Heart left ventricle (tissue), 13 donors: ENCODE measurements around the gene HOXA9.

Experiments
- POLR2A ChIP-seq, 2 donors: fragments of 450-650 bp; IDR thresholded peaks; one replicate each; pipeline ENCODE4 v1.6.1; 2017; ENCODE audit warnings: antibody characterized with exemption in 2 of 2, mild to moderate bottlenecking in 2 of 2, moderate library complexity in 2 of 2
- TF ChIP-seq, protein P1 (sequence below), 12 donors: fragments of 200-600 bp; sonication (generic) in 4 of 12; IDR thresholded peaks; one replicate each; pipeline versions ENCODE4 v1.5.0 to v1.8.0; 2018 to 2022; ENCODE audit warnings: antibody characterized with exemption in 12 of 12, mild to moderate bottlenecking in 5 of 12
- donor health status: ischemic (EF 13 %, LVEDD 7.1; RV severe dilation, severe dysfunction).
- donor health status: DM: no; HTN: yes; CAD: no.
- donor health status: DM: no; HTN: no; CAD: no.
- donor health status: ischemic (EF 25% LVEDD 6.9; RV normal size, moderate dysfunction).
- donor health status: ischemic (EF 25% LVEDD 5.7; RV mildly dilated, moderate dysfunction).
- donor health status: ischemic (EF 35%, LVEDD 5.7; RV mildly dilated, moderate dysfunction).
- donor health status: nonischemic (EF 11% LVEDD 7.7; RV severe dilation, severe dysfunction).
- donor health status: DM: yes; HTN: yes; CAD: no.
- donor health status: PGD.
- donor health status: ischemic (EF 29% LVEDD 5.4; RV normal size, mild dysfunction).
- donor health status: nonischemic (EF 23%, LVEDD 6.1; RV moderate dilation, normal function).

DNA sequence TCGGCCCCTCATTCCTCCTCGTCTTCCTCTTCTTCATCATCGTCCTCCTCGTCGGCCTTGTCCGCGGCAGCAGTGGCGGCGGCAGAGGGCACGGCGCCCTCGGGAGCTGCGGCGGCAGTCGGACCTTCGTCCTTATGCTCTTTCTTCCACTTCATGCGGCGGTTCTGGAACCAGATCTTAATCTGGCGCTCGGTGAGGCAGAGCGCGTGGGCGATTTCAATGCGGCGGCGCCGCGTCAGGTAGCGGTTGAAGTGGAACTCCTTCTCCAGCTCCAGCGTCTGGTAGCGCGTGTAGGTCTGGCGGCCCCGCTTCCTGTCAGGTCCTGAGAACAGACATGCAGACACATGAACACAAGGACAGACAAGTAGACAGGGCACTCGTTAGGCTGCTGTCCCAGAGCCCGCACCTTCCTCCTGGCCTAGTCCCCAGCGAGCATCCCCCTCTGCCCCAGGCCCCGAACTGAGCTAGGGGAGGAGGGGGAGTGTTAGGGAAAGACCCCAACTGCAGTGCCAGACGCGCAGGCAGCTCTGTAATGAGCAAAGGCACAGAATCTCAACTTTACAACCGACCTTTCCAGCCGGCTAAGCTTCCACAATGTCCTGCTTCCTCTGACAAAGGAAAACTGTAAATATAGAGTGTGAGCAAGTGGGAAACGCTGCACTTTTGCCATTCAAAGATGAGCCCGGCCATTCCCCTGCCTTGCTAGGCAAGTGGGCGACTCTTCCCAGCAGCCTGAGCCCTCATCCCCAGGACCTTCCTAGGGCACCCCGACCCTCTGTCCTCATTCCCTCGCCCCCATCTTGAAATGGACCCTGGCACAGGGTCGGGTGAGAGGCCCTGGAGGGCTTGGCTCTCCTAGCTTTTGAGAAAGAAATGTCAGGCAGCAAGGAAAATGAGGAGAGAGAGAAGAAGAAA lies 10.2 kb downstream of the HOXA9 start:
- TF ChIP-seq, protein P1, sequence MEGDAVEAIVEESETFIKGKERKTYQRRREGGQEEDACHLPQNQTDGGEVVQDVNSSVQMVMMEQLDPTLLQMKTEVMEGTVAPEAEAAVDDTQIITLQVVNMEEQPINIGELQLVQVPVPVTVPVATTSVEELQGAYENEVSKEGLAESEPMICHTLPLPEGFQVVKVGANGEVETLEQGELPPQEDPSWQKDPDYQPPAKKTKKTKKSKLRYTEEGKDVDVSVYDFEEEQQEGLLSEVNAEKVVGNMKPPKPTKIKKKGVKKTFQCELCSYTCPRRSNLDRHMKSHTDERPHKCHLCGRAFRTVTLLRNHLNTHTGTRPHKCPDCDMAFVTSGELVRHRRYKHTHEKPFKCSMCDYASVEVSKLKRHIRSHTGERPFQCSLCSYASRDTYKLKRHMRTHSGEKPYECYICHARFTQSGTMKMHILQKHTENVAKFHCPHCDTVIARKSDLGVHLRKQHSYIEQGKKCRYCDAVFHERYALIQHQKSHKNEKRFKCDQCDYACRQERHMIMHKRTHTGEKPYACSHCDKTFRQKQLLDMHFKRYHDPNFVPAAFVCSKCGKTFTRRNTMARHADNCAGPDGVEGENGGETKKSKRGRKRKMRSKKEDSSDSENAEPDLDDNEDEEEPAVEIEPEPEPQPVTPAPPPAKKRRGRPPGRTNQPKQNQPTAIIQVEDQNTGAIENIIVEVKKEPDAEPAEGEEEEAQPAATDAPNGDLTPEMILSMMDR (IDR thresholded peaks at IDR 0.05) = no peak
- no peak for TF ChIP-seq POLR2A (IDR thresholded peaks at IDR 0.05)
